Adipocyte (in vitro differentiated cells): ENCODE data around the gene KPNA1.
"Not testable (repeated sequence)": the region's sequence is repeated elsewhere in the genome, so short reads cannot be mapped to it uniquely, and the experiment has no call there.

Experiments used
- DNase-seq: peaks from one replicate; pipeline ENCODE4 v3.0.0-alpha.2; 2015; ENCODE audit warnings: low read depth
- H3K27me3 ChIP-seq: replicated peaks from 2 replicates; pipeline ENCODE4 v1.7.0; 2013; ENCODE audit warnings: mild to moderate bottlenecking, low read length, moderate library complexity; ENCODE audit not compliant: control insufficient read depth, insufficient read depth
- H3K36me3 ChIP-seq: 2 replicates; pipeline ENCODE4 v1.7.0; 2013; ENCODE audit warnings: low read length, mild to moderate bottlenecking, moderate library complexity; ENCODE audit not compliant: control insufficient read depth, insufficient read depth, severe bottlenecking
- H3K4me1 ChIP-seq: 2 replicates; pipeline ENCODE4 v1.7.0; 2013; ENCODE audit warnings: mild to moderate bottlenecking, low read length, moderate library complexity; ENCODE audit not compliant: control insufficient read depth, insufficient read depth
- H3K4me3 ChIP-seq: 2 replicates; pipeline ENCODE4 v1.7.0; 2013; ENCODE audit warnings: mild to moderate bottlenecking, low read length, moderate library complexity
- H3K9ac ChIP-seq: 2 replicates; pipeline ENCODE4 v1.7.0; 2013; ENCODE audit warnings: mild to moderate bottlenecking, low read length, moderate library complexity
- H3K9me3 ChIP-seq: 2 replicates; pipeline ENCODE4 v1.7.0; 2013; ENCODE audit warnings: mild to moderate bottlenecking, low read length, moderate library complexity; ENCODE audit not compliant: control insufficient read depth

The KPNA1 gene

DNA sequence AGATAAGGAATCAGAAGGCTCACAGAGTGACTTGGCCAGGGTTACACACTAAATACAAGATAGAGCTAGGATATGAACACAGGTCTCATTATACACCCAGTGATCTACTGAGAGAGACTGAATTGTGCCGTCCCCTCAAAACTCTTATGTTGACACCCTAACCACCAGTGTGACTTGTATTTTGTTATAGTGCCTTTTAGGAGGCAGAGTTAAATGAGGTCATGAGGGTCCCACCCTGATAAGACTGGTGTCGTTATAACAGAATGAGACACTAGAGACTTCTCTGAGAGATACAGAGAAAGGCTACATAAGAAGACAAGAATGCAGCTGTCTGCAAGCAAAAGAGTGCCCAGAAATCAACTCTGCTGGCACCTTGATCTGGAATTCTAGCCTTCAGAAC lies 12.6 kb downstream of the KPNA1 start:
- Histone ChIP-seq H3K4me1 (peaks cover 24% of the 10 kb centered on the region), H3K36me3 (peaks cover 7% of the 10 kb centered on the region), H3K27me3 (no peaks in the 10 kb centered on the region), H3K4me3 (no peak overlapping the region), H3K9ac (no peak overlapping the region), H3K9me3 (no peaks in the 10 kb centered on the region)
- DNase-seq = no peak

DNA sequence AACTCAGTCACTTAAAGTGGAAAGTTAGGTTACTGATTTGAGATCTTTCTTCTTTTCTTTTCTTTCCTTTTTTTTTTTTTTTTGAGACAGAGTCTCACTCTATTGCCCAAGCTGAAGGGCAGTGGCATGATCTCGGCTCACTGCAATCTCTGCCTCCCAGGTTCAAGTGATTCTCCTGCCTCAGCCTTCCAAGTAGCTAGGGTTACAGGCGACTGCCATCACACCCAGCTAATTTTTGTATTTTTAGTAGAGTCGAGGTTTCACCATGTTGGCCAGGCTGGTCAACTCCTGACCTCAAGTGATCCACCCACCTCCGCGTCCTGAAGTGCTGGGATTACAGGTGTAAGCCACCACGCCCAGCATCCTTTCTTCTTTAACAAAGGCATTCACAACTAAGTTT lies 13.8 kb downstream of the KPNA1 start:
- peaks cover 33% of the 10 kb centered on the region for H3K4me1 ChIP-seq
- not testable (repeated sequence) for H3K4me3 ChIP-seq, H3K36me3 ChIP-seq, DNase-seq, H3K9ac ChIP-seq, H3K27me3 ChIP-seq, H3K9me3 ChIP-seq

DNA sequence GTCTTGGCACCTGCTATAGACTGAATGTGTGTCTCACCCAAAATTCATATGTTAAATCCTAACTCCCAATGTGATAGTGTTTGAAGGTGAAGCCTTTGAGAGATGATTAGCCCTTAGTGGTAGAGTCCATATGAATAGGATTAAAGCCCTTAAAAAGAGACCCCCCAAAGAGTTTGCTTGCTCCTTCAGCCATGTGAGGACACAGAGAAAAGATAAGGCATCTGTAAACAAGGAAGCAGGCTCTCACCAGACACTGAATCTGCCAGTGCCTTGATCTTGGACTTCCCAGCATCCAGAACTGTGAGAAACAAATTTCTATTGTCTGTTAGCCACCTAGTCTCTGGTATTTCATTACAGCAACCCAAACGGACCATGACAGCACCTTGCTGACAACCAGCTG lies 16.6 kb downstream of the KPNA1 start:
- H3K9me3 ChIP-seq = no peaks in the 10 kb centered on the region
- no peak overlapping the region for H3K9ac ChIP-seq
- peaks cover 33% of the 10 kb centered on the region for H3K4me1 ChIP-seq
- H3K4me3 ChIP-seq = no peak overlapping the region
- H3K27me3 ChIP-seq = no peaks in the 10 kb centered on the region
- peaks cover 34% of the 10 kb centered on the region for H3K36me3 ChIP-seq
- no peak for DNase-seq

DNA sequence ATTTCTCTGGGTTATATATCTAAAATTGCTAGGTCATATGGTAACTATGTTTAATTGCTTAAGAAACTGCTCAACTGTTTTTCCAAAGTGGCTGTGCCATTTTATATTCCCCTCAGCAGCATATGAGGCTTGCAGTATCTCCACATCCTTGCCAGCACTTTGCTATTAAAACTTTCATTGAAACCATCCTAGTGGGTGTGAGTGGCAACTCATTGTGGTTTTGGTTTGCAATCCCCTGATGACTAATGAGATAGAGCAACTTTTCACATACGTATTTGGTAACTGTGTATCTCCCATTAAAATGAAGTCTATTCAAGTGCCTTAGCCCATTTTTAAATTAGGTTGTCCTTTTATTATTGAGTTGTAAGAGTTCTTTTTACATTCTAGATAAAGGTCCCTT lies 17.3 kb downstream of the KPNA1 start:
- H3K9ac ChIP-seq = no peak overlapping the region

DNA sequence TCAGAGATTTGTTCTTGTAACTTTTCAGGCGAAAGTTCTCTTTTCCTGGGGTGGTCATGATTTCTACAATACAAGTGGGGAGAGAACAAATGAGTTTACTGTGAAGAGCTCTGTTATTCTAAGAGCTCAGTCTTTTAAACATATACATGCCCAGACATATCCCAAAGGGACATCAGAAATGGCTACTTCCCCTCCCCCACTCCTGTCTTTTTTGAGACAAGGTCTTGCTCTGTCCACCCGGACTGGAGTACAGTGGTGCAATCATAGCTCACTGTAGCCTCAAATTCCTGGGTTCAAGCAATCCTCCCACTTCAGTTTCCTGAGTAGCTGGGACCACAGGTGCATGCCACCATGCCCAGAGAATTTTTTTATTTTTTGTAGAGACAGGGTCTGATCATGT lies 18.2 kb downstream of the KPNA1 start:
- H3K9me3 ChIP-seq = no peaks in the 10 kb centered on the region
- DNase-seq = no peak
- H3K9ac ChIP-seq = no peak overlapping the region
- H3K27me3 ChIP-seq = no peaks in the 10 kb centered on the region
- peaks cover 48% of the 10 kb centered on the region for H3K36me3 ChIP-seq
- H3K4me3 ChIP-seq = no peak overlapping the region
- H3K4me1 ChIP-seq = peaks cover 23% of the 10 kb centered on the region

More for the DNA sequence above, 17.3 kb downstream of the KPNA1 start:
- no peak overlapping the region for H3K4me3 ChIP-seq
- H3K9me3 ChIP-seq = no peaks in the 10 kb centered on the region
- no peaks in the 10 kb centered on the region for H3K27me3 ChIP-seq
- H3K4me1 ChIP-seq = peaks cover 32% of the 10 kb centered on the region
- H3K36me3 ChIP-seq = peaks cover 40% of the 10 kb centered on the region
- DNase-seq = peak; percentile 78

DNA sequence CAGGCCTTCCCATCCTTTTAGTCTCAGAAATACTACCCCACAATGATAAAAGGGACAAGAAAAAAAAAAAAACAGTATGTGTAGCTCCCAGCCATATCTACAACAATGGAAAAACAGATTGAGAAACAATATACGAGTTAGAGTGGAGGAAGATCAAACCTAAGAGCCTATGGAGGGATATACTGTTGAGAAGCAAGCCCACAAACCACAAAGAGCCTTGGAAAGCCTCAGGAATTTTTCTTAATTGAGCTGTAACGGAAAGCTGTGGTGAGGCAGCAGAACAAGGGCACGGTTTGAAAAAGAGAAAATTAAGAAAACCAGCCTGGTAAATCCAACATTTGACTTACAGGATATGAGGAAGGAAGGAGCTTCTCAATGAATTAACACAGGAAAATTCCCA lies 21.4 kb downstream of the KPNA1 start:
- H3K4me3 ChIP-seq = no peak overlapping the region

DNA sequence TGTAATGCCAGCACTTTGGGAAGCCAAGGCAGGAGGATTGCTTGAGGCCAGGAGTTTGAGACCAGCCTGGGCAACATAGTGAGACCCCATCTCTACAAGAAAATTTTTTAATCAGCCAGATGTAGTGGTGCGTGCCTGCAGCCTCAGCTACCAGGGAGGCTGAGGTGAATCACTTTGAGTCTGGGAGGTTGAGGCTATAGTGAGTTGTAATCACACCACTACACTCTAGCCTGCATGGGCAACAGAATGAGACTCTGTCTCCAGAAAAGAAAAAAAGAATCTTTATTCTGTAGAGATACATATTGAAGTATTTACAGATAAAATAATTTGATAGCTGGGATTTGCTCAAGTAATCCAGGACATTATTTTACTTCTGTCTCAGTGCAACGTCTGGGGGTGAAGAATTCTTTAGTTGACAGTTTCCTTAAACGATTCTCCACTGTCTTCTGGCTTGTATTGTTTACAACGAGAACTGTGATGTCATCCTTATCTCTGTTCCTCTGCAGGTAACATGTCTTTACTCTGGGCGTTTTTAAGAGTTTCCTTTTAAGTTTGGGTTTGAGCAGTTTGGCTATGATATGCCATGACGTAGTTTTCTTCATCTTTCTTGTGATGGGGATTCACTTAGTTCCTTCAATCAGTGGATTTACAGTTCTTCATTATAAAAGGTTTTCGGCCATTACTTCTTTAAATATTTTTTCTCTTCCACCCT lies 26.3 kb downstream of the KPNA1 start:
- no peaks in the 10 kb centered on the region for H3K27me3 ChIP-seq
- no peak overlapping the region for H3K9ac ChIP-seq
- H3K9me3 ChIP-seq = no peaks in the 10 kb centered on the region
- H3K4me1 ChIP-seq = peaks cover 9% of the 10 kb centered on the region
- H3K4me3 ChIP-seq = no peak overlapping the region
- H3K36me3 ChIP-seq = peaks cover 41% of the 10 kb centered on the region
- no peak for DNase-seq

More for the DNA sequence above, 21.4 kb downstream of the KPNA1 start:
- Histone ChIP-seq H3K9me3 (no peaks in the 10 kb centered on the region), H3K4me1 (peaks cover 18% of the 10 kb centered on the region), H3K9ac (no peak overlapping the region), H3K36me3 (peaks cover 67% of the 10 kb centered on the region), H3K27me3 (no peaks in the 10 kb centered on the region)
- peak; percentile 74 for DNase-seq

DNA sequence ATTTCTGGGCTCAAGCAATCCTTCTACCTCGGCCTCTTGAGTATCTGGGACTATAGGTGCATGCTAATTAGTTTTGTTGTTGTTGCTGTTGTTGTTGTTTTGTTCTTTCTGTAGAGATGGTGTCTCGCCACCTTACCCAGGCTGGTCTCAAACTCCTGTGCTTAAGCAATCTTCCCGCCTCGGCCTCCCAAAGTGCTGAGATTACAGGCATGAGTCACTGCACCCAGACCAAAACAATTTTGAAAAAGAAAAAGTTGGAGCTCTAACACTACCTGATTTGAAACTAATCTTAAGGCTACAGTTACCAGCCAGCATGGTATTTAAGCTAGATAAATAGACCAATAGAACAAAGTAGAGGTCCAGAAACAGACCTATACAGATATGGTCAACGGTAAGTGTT lies 29.8 kb downstream of the KPNA1 start:
- Histone ChIP-seq H3K4me1 (peaks cover 19% of the 10 kb centered on the region), H3K4me3 (no peak overlapping the region), H3K9me3 (no peaks in the 10 kb centered on the region), H3K27me3 (no peaks in the 10 kb centered on the region), H3K36me3 (peaks cover 16% of the 10 kb centered on the region), H3K9ac (no peak overlapping the region)
- peak; percentile 67 for DNase-seq

DNA sequence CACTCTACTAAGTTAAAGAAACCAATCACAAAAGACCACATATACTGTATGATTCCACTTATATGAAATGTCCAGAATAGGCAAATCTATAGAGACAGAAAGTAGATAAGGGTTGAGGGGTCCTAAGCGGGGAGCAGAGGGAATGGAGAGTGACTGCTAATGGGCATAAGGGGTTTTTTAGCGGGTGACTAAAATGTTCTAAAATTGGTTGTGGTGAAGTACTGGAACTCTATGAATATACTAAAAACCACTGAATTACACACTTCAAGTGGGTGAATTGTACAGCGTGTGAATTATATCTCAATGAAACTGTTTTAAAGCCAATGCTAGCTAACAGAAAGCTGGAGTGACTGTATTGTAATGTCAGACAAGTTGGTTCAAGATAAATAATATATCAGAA lies 33.3 kb downstream of the KPNA1 start:
- Histone ChIP-seq H3K9ac (no peak overlapping the region), H3K27me3 (no peaks in the 10 kb centered on the region), H3K4me3 (no peak overlapping the region), H3K9me3 (no peaks in the 10 kb centered on the region), H3K4me1 (peaks cover 19% of the 10 kb centered on the region), H3K36me3 (peaks cover 7% of the 10 kb centered on the region)
- no peak for DNase-seq

DNA sequence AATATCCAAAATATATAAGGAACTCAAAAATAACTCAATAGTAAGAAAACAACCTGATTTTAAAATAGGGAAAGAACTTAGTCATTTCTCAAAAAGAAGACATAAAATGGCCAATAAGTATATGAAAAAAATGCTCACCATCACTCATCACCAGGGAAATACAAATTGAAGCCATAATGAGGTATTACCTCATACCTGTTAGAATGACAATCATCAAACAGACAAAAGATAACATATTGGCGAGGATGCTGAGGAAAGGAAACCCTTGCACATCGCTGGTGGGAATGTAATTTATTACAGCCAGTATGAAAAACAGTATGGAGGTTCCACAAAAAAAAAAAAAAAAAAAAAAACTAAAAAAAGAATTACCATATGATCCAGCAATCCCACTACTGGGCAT lies 38.2 kb downstream of the KPNA1 start:
- H3K4me3 ChIP-seq = no peak overlapping the region
- no peak for DNase-seq
- H3K4me1 ChIP-seq = no peaks in the 10 kb centered on the region
- no peak overlapping the region for H3K9ac ChIP-seq
- H3K36me3 ChIP-seq = peaks cover 3% of the 10 kb centered on the region
- no peaks in the 10 kb centered on the region for H3K27me3 ChIP-seq
- H3K9me3 ChIP-seq = no peaks in the 10 kb centered on the region

DNA sequence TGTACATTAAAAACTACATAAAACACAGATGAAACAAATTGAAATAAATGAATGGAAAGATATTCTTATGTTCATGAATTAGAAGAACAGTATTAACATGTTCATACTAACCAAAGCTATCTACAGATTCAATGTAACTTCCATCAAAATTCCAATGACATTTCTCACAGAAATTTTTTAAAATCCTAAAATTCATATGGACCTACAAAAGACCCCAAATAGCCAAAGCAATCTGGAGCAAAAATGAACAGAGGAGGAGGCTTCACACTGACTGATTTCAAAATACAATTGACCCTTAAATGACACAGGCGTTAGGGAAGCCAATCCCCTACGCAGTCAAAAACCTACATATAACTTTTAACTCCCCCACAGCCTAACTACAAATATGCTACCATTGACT lies 39.4 kb downstream of the KPNA1 start:
- no peak for DNase-seq
- Histone ChIP-seq H3K36me3 (no peaks in the 10 kb centered on the region), H3K4me3 (no peak overlapping the region), H3K9me3 (no peaks in the 10 kb centered on the region), H3K9ac (no peak overlapping the region), H3K4me1 (no peaks in the 10 kb centered on the region), H3K27me3 (no peaks in the 10 kb centered on the region)

DNA sequence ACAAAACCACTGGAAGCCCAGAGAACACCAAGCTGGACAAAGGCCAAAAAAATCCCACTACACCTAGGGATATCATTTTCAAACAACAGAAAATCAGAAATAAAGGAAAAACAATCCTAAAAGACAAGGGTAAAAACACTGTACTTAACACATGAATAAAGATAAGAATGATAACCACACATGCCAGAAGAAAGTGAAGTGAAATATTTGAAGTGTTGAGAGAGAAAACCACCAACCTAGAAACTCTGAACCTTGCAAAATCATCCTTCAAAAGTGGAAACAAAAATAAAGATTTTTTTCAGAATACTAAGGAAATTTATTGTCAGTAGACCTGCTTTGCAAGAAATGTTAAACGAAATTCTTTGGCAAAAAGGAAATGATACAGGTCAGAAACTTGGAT lies 45.1 kb downstream of the KPNA1 start:
- no peaks in the 10 kb centered on the region for H3K27me3 ChIP-seq
- no peaks in the 10 kb centered on the region for H3K9me3 ChIP-seq
- no peak overlapping the region for H3K4me3 ChIP-seq
- H3K9ac ChIP-seq = no peak overlapping the region
- peaks cover 18% of the 10 kb centered on the region for H3K36me3 ChIP-seq
- H3K4me1 ChIP-seq = no peaks in the 10 kb centered on the region
- no peak for DNase-seq
